HCT116 (cell line): ENCODE measurements around the gene ARHGEF3. TPM values are rescaled to one million over a fixed set of nuclear protein-coding genes. Genes with fewer than 3 reads are reported as not detected.

ENCODE experiments used
- ATAC-seq: fragments of 200-7000 bp; cut with Tn5 transposase; 2 replicates; pipeline ENCODE4 v1.9.1; 2020; ENCODE audit warnings: mild to moderate bottlenecking, moderate library complexity
- BruUV-seq: library from RNA; stranded (reverse); fragments of 400-500 nt; replicated peaks from 2 replicates; lab custom pipeline; 2021; lab: Mats Ljungman, UMichigan
- CTCF ChIA-PET: fragments of 300-600 bp; sonication (Branson Sonifier 250); formaldehyde crosslinking; loops from one replicate; lab custom pipeline; 2021; ENCODE audit warnings: antibody characterized with exemption; lab: Charles Lee
- POLR2A ChIA-PET: fragments of 300-600, 350-600 bp; sonication (Branson Sonifier 250); formaldehyde crosslinking; loops from one replicate; lab custom pipeline; 2021; ENCODE audit warnings: antibody characterized with exemption; lab: Charles Lee
- RAD21 ChIA-PET, 2 experiments: fragments of 300-600 bp; sonication (Branson Sonifier 250); formaldehyde crosslinking; loops; one replicate each; lab custom pipeline; 2023; ENCODE audit warnings: low total read pairs in 2 of 2; ENCODE audit not compliant: uncharacterized antibody in 2 of 2, unreplicated experiment in 2 of 2, low non-redundant PET in 1 of 2; lab: Charles Lee
- DNase-seq: peaks from one replicate; pipeline ENCODE4 v3.0.0-alpha.2; 2010; ENCODE audit warnings: low read depth, low spot score
- H2AFZ ChIP-seq: fragments of 200-600 bp; shearing (Covaris generic), sonication (generic); 2 replicates; pipeline ENCODE4 v1.6.1; 2017; ENCODE audit warnings: low read depth, mixed run types, mixed read lengths, antibody characterized with exemption, low read length; ENCODE audit not compliant: poor library complexity, severe bottlenecking
- H3K27ac ChIP-seq: 2 replicates; pipeline ENCODE4 v1.5.1; 2012; ENCODE audit warnings: low read depth, low read length
- H3K27me3 ChIP-seq: fragments of 200-600 bp; sonication (generic); 2 replicates; pipeline ENCODE4 v1.6.1; 2016; ENCODE audit warnings: mixed run types, low read length, mixed read lengths; ENCODE audit not compliant: insufficient read depth
- H3K36me3 ChIP-seq, 2 experiments: fragments of 200-500 bp in 1 of 2; fragments of 200-600 bp in 1 of 2; sonication (Bioruptor generic) in 1 of 2; sonication (generic) in 1 of 2; 2 replicates each; pipeline versions ENCODE4 v1.5.1 to v1.6.1; 2014 to 2016; ENCODE audit warnings: low read length in 2 of 2, inconsistent platforms in 1 of 2, mixed read lengths in 1 of 2, mixed run types in 1 of 2; ENCODE audit not compliant: insufficient read depth in 2 of 2, control insufficient read depth in 1 of 2
- H3K4me1 ChIP-seq, 2 experiments: fragments of 200-600 bp in 1 of 2; sonication (generic) in 1 of 2; 2 replicates each; pipeline versions ENCODE4 v1.5.1 to v1.6.1; 2012 to 2017; ENCODE audit warnings: low read length in 2 of 2, inconsistent platforms in 1 of 2, mild to moderate bottlenecking in 1 of 2, mixed read lengths in 1 of 2, mixed run types in 1 of 2, moderate library complexity in 1 of 2; ENCODE audit not compliant: insufficient read depth in 2 of 2, control insufficient read depth in 1 of 2
- H3K4me2 ChIP-seq: fragments of 200-600 bp; sonication (generic); 2 replicates; pipeline ENCODE4 v1.6.1; 2017; ENCODE audit warnings: mixed run types, low read length, mixed read lengths
- H3K4me3 ChIP-seq, 2 experiments: fragments of 200-600 bp in 1 of 2; sonication (generic) in 1 of 2; replicated peaks in 1 of 2; 2 replicates each; pipeline ENCODE4 v1.5.1; 2011 to 2016; ENCODE audit warnings: low read length in 2 of 2, control low read depth in 1 of 2, low read depth in 1 of 2, mild to moderate bottlenecking in 1 of 2, mixed read lengths in 1 of 2, mixed run types in 1 of 2
- H3K79me2 ChIP-seq: fragments of 200-600 bp; sonication (generic); 2 replicates; pipeline ENCODE4 v1.6.1; 2017; ENCODE audit warnings: mild to moderate bottlenecking, mixed run types, low read length, moderate library complexity, mixed read lengths; ENCODE audit not compliant: insufficient read depth
- H3K9ac ChIP-seq: fragments of 200-600 bp; sonication (generic); 2 replicates; pipeline ENCODE4 v1.6.1; 2016; ENCODE audit warnings: low read length, mixed read lengths
- H3K9me2 ChIP-seq: fragments of 200-600 bp; sonication (generic), shearing (Covaris generic); 2 replicates; pipeline ENCODE4 v1.6.1; 2017; ENCODE audit warnings: mixed run types, mild to moderate bottlenecking, moderate library complexity; ENCODE audit not compliant: insufficient read depth
- H3K9me3 ChIP-seq, 2 experiments: fragments of 200-500 bp in 1 of 2; fragments of 200-600 bp in 1 of 2; sonication (Bioruptor generic) in 1 of 2; sonication (generic) in 1 of 2; 2 replicates each; pipeline ENCODE4 v1.6.1; 2014 to 2017; ENCODE audit warnings: low read length in 2 of 2, mixed read lengths in 2 of 2, inconsistent platforms in 1 of 2, low read depth in 1 of 2, mild to moderate bottlenecking in 1 of 2, mixed run types in 1 of 2, moderate library complexity in 1 of 2; ENCODE audit not compliant: control insufficient read depth in 1 of 2, insufficient read depth in 1 of 2
- H4K20me1 ChIP-seq: fragments of 200-600 bp; sonication (generic), shearing (Covaris generic); 2 replicates; pipeline ENCODE4 v1.6.1; 2017; ENCODE audit warnings: mixed run types, mild to moderate bottlenecking, moderate library complexity; ENCODE audit not compliant: insufficient read depth
- EZH2 ChIP-seq: fragments of 200-600 bp; sonication (generic); IDR thresholded peaks from 2 replicates; pipeline ENCODE4 v1.6.1; 2017; ENCODE audit warnings: antibody characterized with exemption, mixed run types
- EZH2phosphoT487 ChIP-seq: fragments of 200-600 bp; IDR thresholded peaks from 2 replicates; pipeline ENCODE4 v1.6.1; 2018; ENCODE audit warnings: antibody characterized with exemption, borderline replicate concordance
- FOSL1 ChIP-seq: IDR thresholded peaks from 2 replicates; pipeline ENCODE4 v1.6.1; 2012; ENCODE audit warnings: low read depth
- REST ChIP-seq: IDR thresholded peaks from 2 replicates; pipeline ENCODE4 v1.6.1; 2012; ENCODE audit warnings: low read depth
- YY1 ChIP-seq: IDR thresholded peaks from 2 replicates; pipeline ENCODE4 v1.6.1; 2011; ENCODE audit warnings: low read length, low read depth, moderate library complexity, mild to moderate bottlenecking; ENCODE audit not compliant: insufficient replicate concordance; ENCODE audit errors: extremely low read depth
- ZNF274 ChIP-seq: fragments of 200-500 bp; sonication (Bioruptor generic); IDR thresholded peaks from 2 replicates; pipeline ENCODE4 v1.6.1; 2014; ENCODE audit warnings: mild to moderate bottlenecking, low read depth, low read length, inconsistent platforms
- intact Hi-C: fragments of 100-400 bp; cut with micrococcal nuclease; formaldehyde crosslinking; loops from 2 replicates; pipeline ENCODE4 v1.10.0; 2022
- total RNA-seq: library from RNA; stranded (reverse); gene quantifications from one replicate; pipeline ENCODE4 v1.2.1, GENCODE V29; 2021; ENCODE audit not compliant: unreplicated experiment
- TF ChIP-seq, protein P1 (sequence below): IDR thresholded peaks from 2 replicates; pipeline ENCODE4 v1.6.1; 2012
- TF ChIP-seq, protein P2 (sequence below): IDR thresholded peaks from 2 replicates; pipeline ENCODE4 v1.6.1; 2012

The ARHGEF3 gene
- total RNA-seq, 1 experiment from 2014 or later: 18.1 TPM

DNA sequence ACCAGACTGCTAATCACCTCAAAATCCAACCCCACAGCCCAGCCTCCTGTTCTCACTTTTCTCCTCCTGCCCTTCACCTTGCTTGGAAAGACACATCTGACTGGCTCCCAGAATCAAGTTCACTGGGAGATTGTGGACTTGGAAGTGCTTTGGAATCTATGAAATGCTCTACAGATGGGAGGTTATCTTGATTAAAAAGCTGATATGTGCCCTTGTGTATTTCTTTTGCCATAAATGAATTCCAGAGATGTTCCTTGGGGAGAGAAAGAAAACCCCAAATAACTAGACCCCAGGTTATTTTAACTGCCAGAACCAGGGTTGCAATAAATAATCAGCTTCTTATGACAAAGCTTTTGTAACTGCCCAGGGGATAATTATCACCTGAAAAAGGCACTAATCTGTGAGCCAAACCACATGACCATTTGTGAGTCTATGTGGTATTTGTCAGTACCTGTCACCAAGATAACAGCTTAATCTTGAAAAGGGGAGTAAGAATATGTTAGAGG, 21.7 kb upstream of the ARHGEF3 start:
- RAD21 ChIA-PET: no interaction called here
- Histone ChIP-seq H3K9me2 (no peaks in the 10 kb centered on the region), H3K4me3 (no peak overlapping the region), H3K4me2 (no peak overlapping the region), H3K9me3 (no peaks in the 10 kb centered on the region), H3K4me1 (peaks cover 44 to 54% of the 10 kb centered on the region in 2 experiments), H3K9ac (no peak overlapping the region), H3K79me2 (no peaks in the 10 kb centered on the region), H3K27ac (no peak overlapping the region), H3K36me3 (no peaks in the 10 kb centered on the region), H4K20me1 (no peaks in the 10 kb centered on the region), H2AFZ (no peak overlapping the region), H3K27me3 (0 out of 2 replicates have a peak, but pooled peaks cover 3% of the 10 kb centered on the region)
- ATAC-seq: no peak
- no TSS peak for BruUV-seq
- CTCF ChIA-PET: interaction anchor here (1.1 kb wide), 1 partner anchor 15 kb away, joined by 3 read pairs; no protein-coding TSS in a partner anchor
- intact Hi-C loops: no loop called here
- TF ChIP-seq YY1: no peak
- TF ChIP-seq, protein P1, sequence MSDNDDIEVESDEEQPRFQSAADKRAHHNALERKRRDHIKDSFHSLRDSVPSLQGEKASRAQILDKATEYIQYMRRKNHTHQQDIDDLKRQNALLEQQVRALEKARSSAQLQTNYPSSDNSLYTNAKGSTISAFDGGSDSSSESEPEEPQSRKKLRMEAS: no peak
- no peak for TF ChIP-seq REST
- TF ChIP-seq, protein P2, sequence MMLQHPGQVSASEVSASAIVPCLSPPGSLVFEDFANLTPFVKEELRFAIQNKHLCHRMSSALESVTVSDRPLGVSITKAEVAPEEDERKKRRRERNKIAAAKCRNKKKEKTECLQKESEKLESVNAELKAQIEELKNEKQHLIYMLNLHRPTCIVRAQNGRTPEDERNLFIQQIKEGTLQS: no peak
- TF ChIP-seq EZH2phosphoT487: no peak
- no peak for TF ChIP-seq FOSL1
- TF ChIP-seq ZNF274: no peak
- TF ChIP-seq EZH2: no peak
- DNase-seq: no peak
- POLR2A ChIA-PET: no interaction called here
